SW 1271 (cell line): ENCODE data around the gene C10orf67.
"Not testable (repeated sequence)": the region's sequence is repeated elsewhere in the genome, so short reads cannot be mapped to it uniquely, and the experiment has no call there.

Experiments used
- DNase-seq, 2 experiments: peaks; one replicate each; lab custom pipeline; 2025; lab: John Stamatoyannopoulos, UW

C10orf67 gene

DNA sequence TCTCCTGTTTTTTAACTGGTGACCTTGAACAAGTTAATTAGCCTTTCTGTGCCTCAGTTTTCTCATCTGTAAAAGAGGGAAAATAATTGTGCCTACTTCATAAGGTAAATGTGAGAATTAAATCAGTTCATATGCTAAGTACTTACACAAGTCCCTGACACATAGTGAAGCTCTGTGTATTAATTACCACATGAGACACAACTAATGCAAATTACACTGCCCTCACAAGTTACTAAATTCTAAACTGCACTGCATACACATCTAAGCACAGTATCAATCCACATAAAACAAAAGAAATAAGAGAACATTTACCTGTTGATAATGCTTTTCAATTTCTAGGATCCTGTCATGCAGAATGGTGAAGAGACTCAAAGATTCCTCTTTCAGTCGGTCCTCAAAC, 22.5 kb downstream of the C10orf67 start:
- no peak for DNase-seq

DNA sequence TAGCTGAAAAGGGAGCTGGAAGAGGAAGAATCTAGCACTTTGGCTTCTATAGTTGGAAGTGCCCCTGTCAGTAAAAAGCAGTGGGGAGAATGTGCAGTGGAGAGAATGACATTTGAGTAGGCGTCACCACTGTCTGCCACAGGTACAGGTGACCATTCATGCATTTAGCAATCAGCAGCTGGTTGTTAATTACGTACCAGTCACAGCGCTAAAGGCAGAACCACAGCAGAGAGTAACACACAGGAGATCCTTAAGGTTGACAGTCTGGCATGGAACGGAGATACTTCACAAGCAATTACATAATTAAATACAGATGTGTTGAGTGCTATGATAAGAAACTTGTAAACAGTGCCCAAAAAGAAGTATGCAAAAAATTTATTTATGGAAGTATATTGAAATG, 24.8 kb downstream of the C10orf67 start:
- DNase-seq, result no peak

DNA sequence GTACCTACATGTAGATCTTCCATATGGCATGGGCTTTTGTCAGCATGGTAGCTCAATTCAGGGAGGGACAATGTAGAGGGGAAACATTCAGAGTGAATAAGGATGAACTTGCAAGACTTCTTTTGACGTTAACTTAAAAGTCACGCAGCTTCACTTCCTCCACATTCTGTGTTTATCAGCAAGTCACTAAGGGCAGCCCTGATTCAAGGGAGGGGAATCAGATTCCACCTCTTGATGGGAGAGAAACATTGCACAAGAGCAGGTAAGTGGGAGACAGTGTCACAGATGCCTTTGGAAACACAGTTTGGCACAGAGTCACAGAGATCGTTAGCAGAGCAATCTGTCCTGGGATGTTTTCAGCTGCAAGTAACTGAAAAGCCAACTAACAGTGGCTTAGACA, 26.2 kb downstream of the C10orf67 start:
- DNase-seq, result no peak

DNA sequence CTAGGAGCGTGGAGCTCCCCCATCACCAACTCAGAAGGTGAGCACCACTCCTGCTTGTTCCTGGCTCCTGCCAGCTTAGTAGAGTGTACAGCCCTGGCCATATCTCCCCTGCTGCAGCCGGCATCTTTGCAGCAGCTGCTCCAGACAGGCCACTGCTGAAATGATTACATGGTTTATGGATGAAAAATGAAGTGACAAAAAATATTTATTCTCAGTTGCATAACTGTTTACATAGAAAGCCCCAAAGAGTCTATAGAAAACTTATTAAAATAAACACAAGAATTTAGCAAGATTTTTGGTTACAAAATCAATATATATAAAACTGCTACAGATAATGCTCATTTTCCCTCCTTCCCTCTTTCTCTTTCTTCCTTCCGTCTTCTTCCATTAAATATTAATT, 27.2 kb downstream of the C10orf67 start:
- DNase-seq, result no peak

DNA sequence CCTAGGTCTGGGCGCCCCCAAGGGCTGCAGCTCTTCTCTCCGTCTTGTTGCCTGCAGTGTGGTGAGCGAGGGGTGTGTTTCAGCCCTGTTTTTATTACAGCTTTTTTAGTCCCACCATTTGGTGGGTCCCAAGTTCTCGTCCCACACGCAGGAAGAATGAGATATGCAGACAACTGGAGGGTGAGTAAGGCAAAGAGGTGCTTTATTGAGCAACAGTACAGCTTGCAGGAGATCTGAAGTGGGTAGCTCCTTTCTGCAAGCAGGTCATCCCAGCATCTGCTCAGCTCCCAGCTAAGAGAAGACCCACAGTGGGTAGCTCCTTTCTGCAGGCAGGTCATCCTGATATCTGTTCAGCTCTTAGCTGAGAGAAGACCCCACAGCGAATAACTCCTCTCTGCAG, 28.2 kb downstream of the C10orf67 start:
- DNase-seq, result no peak

DNA sequence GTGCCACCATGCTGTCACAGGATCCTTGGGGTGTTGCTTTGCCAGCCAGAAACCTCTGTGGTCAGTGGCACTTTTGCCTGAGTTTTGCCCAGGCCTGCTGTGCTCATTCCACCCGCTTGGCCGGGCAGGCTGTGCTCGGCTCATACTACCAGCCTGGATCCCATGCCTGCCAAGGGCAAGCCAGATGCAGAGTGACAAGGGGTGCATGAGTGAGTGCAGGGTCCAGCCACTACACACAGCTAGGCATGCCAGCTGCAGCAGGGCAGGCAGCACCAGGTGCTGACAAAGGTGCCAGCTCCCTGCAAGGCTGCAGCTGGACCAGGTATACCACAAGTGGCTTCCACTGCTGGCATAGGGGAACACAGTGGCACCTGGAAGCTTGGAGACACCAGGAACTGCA, 28.6 kb downstream of the C10orf67 start:
- no peak for DNase-seq

DNA sequence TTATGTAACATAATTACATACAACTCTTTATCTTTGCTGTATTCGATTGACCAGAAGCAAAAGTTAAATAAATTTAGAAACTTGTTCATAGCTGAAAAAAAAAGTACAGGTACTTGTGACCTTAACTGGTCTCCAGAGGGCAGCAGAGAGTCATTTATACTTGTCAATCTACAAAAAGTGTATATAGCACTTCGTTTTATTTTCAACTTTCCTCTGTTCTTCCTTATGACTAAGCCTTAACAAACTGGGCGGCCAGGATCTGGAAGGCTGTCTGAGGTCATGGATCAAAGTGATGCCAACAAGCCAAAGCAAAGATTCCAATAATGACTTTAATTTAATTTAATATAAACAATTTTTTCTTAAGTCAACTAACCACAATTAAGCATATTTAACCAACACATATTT, 29.8 kb downstream of the C10orf67 start:
- peak in 1 of 2 experiments; percentile 64 for DNase-seq

DNA sequence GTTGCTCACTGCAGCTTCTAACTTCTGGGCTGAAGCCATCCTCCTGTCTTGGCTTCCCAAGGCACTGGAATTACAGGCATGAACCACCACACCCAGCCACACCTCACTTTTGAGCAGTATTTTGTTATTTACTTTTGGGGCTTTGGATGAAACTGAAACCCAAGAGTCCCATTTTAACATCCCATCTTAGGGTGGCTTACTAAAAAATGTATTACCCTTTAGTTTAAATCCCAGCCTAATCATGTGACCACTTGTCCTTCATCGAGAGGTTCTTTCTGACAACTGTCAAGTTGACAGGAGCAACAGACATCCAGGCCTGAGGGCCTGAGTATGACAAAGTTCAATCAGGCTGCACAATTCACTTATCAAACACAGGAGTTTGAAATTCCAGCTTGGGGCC, 33.6 kb downstream of the C10orf67 start:
- no peak for DNase-seq

DNA sequence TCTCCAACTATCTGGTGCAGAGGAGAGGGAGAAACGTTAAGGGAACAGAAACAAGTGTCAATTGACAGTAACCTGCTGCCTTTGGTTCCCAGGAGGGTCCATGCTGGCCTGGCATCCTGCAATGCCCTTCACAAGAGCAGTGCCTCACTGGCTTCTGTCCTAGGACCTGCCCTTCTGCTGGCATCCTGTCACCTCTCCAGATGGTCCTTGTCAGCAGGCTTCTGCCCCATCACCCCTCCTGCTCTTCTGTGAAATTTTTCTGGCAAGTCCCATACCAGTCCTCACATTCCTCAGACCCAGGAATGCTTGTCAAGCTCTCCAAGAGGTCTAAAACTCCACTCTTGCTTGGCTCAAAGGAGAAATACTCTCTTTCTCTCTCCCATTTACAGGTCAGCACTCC, 34.2 kb downstream of the C10orf67 start:
- no peak for DNase-seq

DNA sequence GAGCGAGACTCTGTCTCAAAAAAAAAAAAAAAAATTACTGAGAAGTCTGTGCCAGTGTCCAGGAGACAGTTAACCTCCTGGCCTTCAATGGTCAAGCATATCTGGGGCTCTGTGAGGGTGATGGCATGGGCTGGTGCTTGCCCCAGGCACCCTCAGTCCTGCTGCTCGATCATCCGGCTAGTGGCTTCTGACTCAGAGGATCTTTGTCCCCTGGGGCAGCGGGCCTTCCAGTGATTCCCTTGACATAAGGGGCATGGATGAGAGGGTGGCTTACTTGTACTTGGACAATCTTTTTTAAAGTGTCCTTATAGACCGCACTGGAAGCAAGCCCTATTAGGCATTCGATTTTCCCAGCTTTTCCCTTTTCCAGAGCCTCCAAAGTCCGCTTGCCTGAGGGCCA, 44.6 kb downstream of the C10orf67 start:
- not testable (repeated sequence) for DNase-seq

DNA sequence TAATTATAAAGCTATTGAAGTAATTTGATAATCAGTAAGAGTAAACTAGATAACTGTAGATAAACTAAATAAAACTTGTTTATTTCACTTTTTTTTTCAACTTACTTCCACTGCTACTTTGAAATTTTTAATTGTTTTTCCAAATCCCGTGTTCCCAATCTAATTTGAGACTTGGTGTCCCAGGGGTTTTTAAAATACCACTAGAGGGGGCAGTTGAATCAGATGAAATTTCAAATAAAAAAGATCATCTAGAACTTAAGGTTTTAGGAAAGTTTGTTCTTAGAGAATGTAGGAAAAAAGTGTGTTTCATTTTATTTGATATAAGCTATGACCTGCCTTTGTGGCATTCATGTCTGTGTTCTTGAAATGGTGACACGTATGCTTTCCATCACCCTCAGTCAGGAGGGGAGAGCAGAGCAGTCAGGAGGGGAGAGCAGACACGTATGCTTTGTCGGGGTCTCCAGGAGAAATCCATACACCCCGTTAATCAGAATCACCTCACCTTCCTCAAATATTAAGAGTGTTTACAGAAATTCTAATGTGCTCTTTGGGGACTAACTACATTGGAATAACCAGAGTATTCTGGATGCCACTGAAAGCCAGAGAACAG, 49.9 kb downstream of the C10orf67 start:
- DNase-seq, result no peak

DNA sequence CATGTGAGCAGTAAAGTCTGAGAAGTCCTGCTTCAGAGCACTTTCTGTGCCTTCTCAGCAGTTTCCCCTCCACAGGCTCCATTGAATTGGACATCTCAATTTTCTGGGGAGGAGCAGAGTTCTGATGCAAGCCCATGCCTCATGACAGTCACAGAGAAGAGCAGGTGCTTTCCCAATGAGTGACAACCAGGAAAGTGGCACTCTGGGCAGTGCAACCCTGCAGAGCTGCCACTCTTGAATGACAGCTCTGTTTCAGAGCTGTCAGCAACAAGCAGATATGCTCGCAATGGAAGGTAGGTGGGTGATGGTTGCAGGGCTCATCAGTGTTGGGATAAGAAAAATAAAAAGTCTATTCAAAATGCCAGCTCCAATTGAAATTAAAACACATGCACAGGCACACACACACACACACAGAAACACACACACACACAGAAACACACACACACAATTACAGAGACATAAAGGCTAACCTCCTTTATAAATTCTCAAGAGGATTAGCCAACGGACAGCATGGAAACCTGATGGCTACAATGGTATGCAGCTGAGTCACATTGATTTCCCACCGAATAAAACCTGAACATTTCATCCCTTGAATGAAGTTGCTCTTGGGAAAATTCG, 50.5 kb downstream of the C10orf67 start:
- DNase-seq, result no peak

DNA sequence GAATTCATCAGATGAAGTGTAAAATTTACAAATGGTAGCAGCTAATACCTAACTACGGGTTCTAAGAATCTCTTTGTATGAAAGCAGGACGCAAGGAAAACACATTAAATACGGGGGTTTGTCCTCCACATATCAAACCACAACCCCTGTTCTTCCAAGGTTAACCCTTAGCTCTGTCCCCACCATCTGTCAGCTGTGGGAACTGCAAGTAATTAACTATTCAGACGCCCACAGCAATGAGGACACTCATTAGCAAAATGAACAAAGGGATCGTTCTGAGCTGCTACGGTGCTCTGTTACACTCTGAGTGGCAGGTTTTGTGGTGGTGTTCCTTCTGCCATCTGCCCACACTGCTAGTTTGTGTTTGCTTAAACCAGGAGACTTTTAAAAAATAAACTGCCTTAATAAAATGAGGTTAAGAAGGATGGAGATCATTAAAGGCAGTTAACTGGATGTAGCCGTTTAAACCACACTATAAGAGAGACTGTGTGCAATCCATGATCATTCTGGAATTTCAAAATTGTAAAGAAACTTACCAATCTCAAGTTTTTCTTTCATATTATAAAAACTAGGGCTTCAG, 51.4 kb downstream of the C10orf67 start:
- DNase-seq, result peak in 1 of 2 experiments; percentile 10

DNA sequence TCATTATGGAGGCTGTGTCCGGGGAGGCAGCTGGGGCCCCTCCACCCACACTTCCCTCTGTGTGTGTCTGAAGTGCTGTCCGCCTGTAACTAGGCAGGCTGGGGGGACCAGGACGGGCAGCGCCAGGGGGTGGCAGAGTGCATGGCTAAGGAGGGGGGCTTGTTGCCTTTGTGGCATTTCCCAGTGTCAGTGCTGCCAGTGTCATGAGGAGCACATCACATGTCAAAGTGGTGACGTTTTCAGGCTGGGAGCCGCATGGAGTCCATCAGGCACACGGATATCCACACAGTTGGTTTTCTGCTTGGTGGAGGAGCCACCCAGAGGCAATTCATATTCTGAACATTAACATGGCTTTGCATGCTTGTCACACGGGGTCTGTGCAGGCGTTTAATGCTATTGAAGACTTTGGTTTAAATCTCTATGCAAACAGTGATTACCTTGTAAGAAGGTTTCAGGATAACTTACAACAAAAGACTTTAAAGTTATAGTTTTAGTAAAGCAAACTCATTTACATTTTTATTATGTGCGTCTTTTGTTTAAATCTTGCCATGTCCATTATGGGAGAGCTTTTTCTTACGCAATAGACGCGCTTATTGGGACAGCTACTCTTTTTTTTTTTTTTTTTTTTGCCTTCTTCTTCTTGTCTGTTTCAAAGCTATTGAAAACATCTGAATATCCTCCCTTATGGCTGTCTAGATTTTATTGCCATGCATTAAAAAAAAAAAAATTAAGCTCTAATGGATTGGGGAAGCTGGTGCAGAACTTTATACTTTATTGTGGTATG, 52.9 kb downstream of the C10orf67 start:
- no peak for DNase-seq

DNA sequence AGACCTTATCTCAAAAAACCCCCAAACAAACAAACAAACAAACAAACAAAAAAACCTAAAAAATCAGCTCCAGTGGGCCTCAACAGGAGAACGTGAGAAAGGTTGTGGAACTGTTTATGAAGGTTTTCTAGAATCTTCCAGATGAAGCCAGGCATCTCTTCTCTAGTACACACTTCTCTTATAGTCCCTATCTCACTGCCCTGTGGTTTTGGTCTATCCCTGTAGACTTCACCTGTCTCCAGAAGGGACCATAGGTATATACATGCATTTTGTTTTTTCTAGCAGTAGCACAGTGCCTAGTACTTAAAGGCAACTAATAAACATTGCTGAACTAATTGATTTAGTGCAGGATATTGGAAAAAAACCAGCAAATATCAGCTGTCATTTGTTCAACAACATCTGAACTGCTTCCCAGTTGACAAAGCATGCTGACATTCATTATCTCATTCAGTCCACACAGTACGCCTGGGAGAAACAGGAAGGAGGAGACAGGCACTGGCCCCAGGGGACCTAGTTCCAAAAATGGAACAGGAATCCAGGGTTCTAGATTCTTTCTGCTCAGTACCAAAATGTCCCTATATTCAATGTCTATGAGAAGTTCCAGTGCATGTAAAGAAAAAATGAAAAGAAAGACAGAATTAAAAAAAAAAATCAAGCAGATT, 59.8 kb downstream of the C10orf67 start:
- DNase-seq, result no peak

DNA sequence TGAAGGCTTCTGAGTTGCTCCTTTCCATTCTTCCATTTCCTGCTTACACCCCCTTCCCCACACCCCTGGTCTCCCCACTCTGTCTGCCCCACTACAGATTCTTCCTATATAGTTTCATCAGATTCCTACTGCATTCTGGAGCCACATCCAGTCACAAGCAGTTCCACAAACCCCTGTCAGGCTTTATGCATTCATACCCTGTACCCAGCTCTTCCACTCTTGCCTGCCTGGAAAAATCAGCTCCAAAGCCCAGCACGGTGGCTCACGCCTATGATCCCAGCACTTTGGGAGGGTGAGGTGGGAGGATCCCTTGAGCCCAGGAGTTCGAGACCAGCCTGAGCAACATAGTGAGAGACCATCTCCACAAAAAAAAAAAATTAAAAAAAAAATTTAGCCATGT, 60.4 kb downstream of the C10orf67 start:
- no peak for DNase-seq

DNA sequence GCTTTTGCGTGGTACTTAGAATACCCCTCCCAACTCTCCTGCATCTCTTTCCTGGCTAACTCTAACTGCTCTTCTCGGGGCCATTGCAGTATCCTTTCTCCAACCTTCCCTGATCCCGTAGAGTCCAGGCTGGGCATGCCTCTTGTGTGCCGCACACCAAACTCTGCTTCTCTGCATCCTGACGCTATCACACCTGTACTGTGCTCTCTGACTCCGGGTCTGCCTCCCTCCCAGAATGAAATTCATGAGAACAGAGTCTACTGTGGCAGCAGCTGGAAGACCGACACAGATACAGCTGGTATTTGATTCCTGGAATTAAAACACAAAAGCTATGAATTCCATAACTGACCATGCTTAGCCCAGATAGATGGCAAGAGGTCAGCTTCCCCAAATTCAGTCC, 60.9 kb downstream of the C10orf67 start:
- DNase-seq, result no peak

DNA sequence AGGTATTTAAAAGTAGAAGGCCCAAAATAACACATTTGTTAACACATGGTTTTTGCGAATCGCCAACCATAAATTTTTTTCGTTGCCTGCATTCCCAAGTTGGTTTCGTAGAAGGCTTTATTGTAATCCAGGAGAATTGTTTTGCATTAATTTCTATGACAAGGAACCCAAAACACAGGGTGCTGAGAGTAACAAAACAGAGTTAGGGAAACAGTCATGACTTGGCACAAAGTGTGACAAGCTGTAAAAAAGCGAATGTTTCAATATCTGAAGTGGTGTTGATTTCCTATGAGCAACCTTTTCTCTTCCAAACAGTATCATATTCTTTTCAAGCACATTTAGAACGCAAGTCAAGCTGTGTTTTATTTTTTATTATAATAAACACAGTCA, 63.6 kb downstream of the C10orf67 start:
- DNase-seq, result no peak

DNA sequence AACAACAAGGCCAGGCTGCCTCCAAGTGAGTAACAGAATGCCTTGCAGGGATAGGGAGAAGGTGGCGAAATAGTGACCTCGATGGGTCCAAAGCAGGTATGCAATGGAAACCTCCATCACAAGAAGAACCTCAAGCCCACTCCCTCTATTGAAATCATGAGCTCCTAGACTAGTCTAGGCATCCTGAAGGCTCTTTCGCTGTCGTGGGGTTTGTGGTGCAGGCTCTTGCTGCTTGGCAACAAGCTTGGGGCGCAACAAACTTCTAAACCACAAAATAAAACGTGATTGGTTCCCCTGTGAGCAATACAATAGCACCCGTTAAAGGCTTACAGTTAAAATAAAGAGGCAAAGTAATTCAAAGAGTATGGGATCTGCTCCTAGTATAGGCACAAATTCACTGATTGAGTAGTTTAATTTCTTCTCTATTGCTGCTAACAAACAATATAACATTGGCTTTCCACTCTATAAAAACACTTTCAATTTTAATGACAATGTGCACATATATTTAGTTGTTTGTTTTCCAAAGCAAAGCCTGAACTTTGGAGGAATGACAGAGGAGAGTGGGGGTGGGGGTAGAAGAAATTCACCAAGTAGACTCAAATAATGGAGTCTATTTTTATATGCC, 64.1 kb downstream of the C10orf67 start:
- DNase-seq, result no peak

DNA sequence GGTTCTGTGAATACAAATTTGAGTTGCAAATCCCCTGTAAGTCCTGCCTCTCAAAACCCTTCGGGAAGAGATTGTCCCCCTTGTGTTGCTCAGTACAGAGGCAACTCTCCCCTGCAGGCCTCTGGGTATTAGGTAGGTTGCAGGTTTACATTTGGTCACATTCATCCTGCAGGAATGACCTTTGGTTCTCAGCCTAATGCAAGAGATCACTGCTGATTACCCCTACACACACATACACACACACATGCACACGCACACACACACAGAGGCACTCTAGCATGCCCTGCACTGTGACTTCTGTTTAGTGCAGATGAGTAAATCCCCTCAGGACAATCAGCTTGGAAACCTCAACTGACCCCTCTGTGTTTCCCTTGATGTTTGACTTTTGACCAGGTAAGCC, 69.2 kb downstream of the C10orf67 start:
- no peak for DNase-seq

DNA sequence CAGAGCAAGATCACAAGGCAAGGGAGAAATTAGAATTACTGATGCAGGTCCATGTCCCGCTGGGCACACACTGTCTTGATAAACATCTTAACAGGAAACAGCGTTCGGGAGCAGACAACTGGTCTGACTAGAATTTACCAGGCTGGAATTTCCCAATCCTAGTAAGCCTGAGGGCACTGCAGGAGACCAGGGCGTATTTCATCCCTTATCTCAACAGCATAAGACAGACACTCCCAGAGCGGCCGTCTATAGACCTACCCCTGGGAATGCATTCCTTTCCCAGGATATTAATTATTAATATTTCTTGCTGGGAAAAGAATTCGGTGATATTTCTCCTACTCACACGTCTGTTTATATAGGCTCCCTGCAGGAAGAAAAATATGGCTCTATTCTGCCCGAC, 70.4 kb downstream of the C10orf67 start:
- not testable (repeated sequence) for DNase-seq

DNA sequence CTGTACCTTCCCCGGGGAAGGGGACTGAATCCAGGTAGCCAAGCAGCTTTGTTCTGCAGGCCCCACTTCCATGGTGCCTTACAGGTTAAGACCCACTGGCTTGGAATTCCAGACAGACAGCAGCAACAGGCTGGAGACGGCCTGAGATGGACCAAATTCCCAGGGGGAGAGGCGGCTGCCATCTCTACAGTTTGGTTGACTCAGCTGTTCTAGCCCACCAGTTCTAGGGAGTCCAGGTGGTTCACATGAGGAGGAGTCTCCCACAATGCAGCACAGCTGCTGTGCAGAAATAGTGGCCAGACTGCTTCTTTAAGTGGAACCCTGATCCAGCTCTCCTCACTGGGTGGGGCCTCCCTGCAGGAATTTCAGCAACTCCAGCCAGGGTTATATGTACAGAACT, 74.1 kb downstream of the C10orf67 start:
- DNase-seq, result no peak
